Measurements from ENCODE around the gene HSPA6.

HSPA6 gene

GRCh38 chr1:161491472-161491871, 32.9 kb upstream of the HSPA6 start (continued):
- TF ChIP-seq GLIS3 (CRISPR knock-in tag; IDR thresholded peaks at IDR 0.05) (no peak), ESRRG (CRISPR knock-in tag; IDR thresholded peaks at IDR 0.05) (no peak)

GRCh38 chr1:161492827-161493226, 31.5 kb upstream of the HSPA6 start:
- no peak for TF ChIP-seq ESRRG (CRISPR knock-in tag; IDR thresholded peaks at IDR 0.05)
- no peak for TF ChIP-seq GLIS3 (CRISPR knock-in tag; IDR thresholded peaks at IDR 0.05)
- no peak for TF ChIP-seq ISL1 (CRISPR knock-in tag; IDR thresholded peaks at IDR 0.05)
- TF ChIP-seq POU6F1 (CRISPR knock-in tag; IDR thresholded peaks at IDR 0.05; ENCODE audit: borderline replicate concordance, low read depth): no peak
- no peak for TF ChIP-seq PATZ1 (CRISPR knock-in tag; IDR thresholded peaks at IDR 0.05; ENCODE audit: borderline replicate concordance)
- ATAC-seq: no peak

- TF ChIP-seq RARB (CRISPR knock-in tag; IDR thresholded peaks at IDR 0.05) (no peak), CSDC2 (CRISPR knock-in tag; IDR thresholded peaks at IDR 0.05) (no peak), PATZ1 (CRISPR knock-in tag; IDR thresholded peaks at IDR 0.05; ENCODE audit: borderline replicate concordance) (no peak), TOX (CRISPR knock-in tag; IDR thresholded peaks at IDR 0.05; ENCODE audit: borderline replicate concordance) (no peak), ZFP30 (CRISPR knock-in tag; IDR thresholded peaks at IDR 0.05) (no peak), SNAI2 (CRISPR knock-in tag; IDR thresholded peaks at IDR 0.05) (no peak), BACH2 (CRISPR knock-in tag; IDR thresholded peaks at IDR 0.05; ENCODE audit: borderline replicate concordance) (no peak), ZFP3 (CRISPR knock-in tag; IDR thresholded peaks at IDR 0.05) (no peak), GLIS3 (CRISPR knock-in tag; IDR thresholded peaks at IDR 0.05) (no peak), ISL1 (CRISPR knock-in tag; IDR thresholded peaks at IDR 0.05) (no peak), OSR1 (CRISPR knock-in tag; IDR thresholded peaks at IDR 0.05) (no peak)
- ATAC-seq: no peak
These were observed 30.1 kb upstream of the HSPA6 start for GRCh38 chr1:161494091-161494735.

GRCh38 chr1:161495490-161495889, 28.9 kb upstream of the HSPA6 start:
- TF ChIP-seq SNAI2 (CRISPR knock-in tag; IDR thresholded peaks at IDR 0.05) (no peak), ZC3H10 (CRISPR knock-in tag; IDR thresholded peaks at IDR 0.05) (no peak), TOX (CRISPR knock-in tag; IDR thresholded peaks at IDR 0.05; ENCODE audit: borderline replicate concordance) (no peak), CREB5 (CRISPR knock-in tag; IDR thresholded peaks at IDR 0.05; ENCODE audit: low read depth) (no peak)
- no peak for ATAC-seq

- no peak for ATAC-seq
- TF ChIP-seq ZNF565 (CRISPR knock-in tag; conservative IDR thresholded peaks at IDR 0.05; ENCODE audit: low read depth) (no peak), POU6F1 (CRISPR knock-in tag; IDR thresholded peaks at IDR 0.05; ENCODE audit: borderline replicate concordance, low read depth) (no peak), PPARA (CRISPR knock-in tag; IDR thresholded peaks at IDR 0.05; ENCODE audit: borderline replicate concordance) (no peak), ESRRG (CRISPR knock-in tag; IDR thresholded peaks at IDR 0.05) (no peak), ZFP30 (CRISPR knock-in tag; IDR thresholded peaks at IDR 0.05) (no peak), ZFP3 (CRISPR knock-in tag; IDR thresholded peaks at IDR 0.05) (no peak), TCF4 (CRISPR knock-in tag; IDR thresholded peaks at IDR 0.05; ENCODE audit: borderline replicate concordance) (no peak), TOX (CRISPR knock-in tag; IDR thresholded peaks at IDR 0.05; ENCODE audit: borderline replicate concordance) (no peak), BACH2 (CRISPR knock-in tag; IDR thresholded peaks at IDR 0.05; ENCODE audit: borderline replicate concordance) (no peak), OSR1 (CRISPR knock-in tag; IDR thresholded peaks at IDR 0.05) (no peak), GLIS3 (CRISPR knock-in tag; IDR thresholded peaks at IDR 0.05) (no peak), PATZ1 (CRISPR knock-in tag; IDR thresholded peaks at IDR 0.05; ENCODE audit: borderline replicate concordance) (no peak)
These were observed 26.4 kb upstream of the HSPA6 start for GRCh38 chr1:161497961-161498360.

Measured in SK-N-SH treated with all-trans-retinoic acid at 6 μM for 48 hours (cell line).